ENCODE measurements around the gene PRDM15. TPM values are rescaled to one million over a fixed set of nuclear protein-coding genes. Genes with fewer than 3 reads are reported as not detected.

Gene PRDM15
- total and polyA plus RNA-seq, 2 donors (not counting 3 experiments of a cell fraction or from before 2014, with no cell fraction given), result 11.8 to 12.9 TPM

DNA sequence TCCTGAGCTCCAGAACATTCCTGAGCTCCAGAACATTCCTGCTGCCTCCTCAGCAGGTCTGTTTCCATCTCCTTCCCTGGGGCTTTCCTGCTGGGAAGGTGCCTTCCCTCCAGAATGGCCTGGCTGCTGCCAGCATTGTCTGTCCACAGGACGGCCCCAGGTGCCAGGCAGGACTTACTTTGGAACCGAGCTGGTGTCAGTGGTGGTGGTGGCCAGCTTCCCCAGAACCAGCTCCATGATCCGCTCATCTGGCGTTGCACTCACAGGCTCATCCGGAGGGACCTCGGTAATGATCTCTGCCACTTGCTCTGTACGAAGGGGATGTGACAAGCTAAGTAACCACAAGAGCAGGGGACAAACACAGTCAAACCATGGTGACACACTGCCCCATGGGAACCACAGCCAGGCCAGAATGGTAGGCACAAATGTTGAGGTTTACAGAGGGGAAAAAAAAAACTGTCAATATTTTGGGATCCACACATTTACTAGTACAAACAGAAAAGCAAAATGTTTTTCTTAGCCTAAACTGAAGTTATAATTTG, 41.3 kb downstream of the PRDM15 start:
- no TSS peak for BruUV-seq (replicated peaks)
- H3K4me1 ChIP-seq (ENCODE audit: control insufficient read depth, extremely low read depth, insufficient read depth, low read length), result no peaks in the 10 kb centered on the region
- TF ChIP-seq POLR2A (IDR thresholded peaks at IDR 0.05; ENCODE audit: low read depth, low read length) (no peak), JUN (IDR thresholded peaks at IDR 0.05; ENCODE audit: borderline replicate concordance, insufficient read depth, insufficient read length, low read depth) (no peak), GATA2 (IDR thresholded peaks at IDR 0.05; ENCODE audit: insufficient read depth, insufficient read length, low read depth, low read length) (no peak), POLR2AphosphoS5 (IDR thresholded peaks at IDR 0.05; ENCODE audit: insufficient read depth, low read depth, low read length) (no peak), MYC (IDR thresholded peaks at IDR 0.05; ENCODE audit: low read depth, low read length) (no peak), EZH2 (IDR thresholded peaks at IDR 0.05; ENCODE audit: borderline replicate concordance, low read depth, low read length, severe bottlenecking) (no peak), FOS (IDR thresholded peaks at IDR 0.05; ENCODE audit: borderline replicate concordance, insufficient read depth, low read length) (no peak)
- TF ChIP-seq, protein P1, sequence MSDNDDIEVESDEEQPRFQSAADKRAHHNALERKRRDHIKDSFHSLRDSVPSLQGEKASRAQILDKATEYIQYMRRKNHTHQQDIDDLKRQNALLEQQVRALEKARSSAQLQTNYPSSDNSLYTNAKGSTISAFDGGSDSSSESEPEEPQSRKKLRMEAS (IDR thresholded peaks at IDR 0.05; ENCODE audit: insufficient read depth, insufficient read length), result no peak
- TF ChIP-seq, protein P2, sequence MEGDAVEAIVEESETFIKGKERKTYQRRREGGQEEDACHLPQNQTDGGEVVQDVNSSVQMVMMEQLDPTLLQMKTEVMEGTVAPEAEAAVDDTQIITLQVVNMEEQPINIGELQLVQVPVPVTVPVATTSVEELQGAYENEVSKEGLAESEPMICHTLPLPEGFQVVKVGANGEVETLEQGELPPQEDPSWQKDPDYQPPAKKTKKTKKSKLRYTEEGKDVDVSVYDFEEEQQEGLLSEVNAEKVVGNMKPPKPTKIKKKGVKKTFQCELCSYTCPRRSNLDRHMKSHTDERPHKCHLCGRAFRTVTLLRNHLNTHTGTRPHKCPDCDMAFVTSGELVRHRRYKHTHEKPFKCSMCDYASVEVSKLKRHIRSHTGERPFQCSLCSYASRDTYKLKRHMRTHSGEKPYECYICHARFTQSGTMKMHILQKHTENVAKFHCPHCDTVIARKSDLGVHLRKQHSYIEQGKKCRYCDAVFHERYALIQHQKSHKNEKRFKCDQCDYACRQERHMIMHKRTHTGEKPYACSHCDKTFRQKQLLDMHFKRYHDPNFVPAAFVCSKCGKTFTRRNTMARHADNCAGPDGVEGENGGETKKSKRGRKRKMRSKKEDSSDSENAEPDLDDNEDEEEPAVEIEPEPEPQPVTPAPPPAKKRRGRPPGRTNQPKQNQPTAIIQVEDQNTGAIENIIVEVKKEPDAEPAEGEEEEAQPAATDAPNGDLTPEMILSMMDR (IDR thresholded peaks at IDR 0.05; ENCODE audit: extremely low read depth in 1 of 2, insufficient read depth in 1 of 2, low read depth in 1 of 2, low read length in 2 of 2), result no peak
- no peaks in the 10 kb centered on the region for H3K79me2 ChIP-seq (ENCODE audit: control insufficient read depth, insufficient read depth, low read length)
- no peak overlapping the region for H3K4me3 ChIP-seq (replicated peaks in 1 of 3; ENCODE audit: insufficient read depth in 1 of 3, low read depth in 1 of 3, low read length in 3 of 3)
- CTCF ChIA-PET, result no interaction called here
- no peak overlapping the region for H3K27ac ChIP-seq (ENCODE audit: insufficient read depth, low read depth, low read length)
- no peak overlapping the region for H3K9ac ChIP-seq (replicated peaks; ENCODE audit: extremely low read depth, insufficient read depth, low read length)
- dilution Hi-C loops (cut with MboI; ENCODE audit: extremely low pct_ligation_motif_present, low sequenced_read_pairs), result no loop called here
- no peaks in the 10 kb centered on the region for H4K20me1 ChIP-seq (replicated peaks; ENCODE audit: control insufficient read depth, extremely low read depth, insufficient read depth, low read length)
- no peaks in the 10 kb centered on the region for H3K9me3 ChIP-seq (replicated peaks; ENCODE audit: control insufficient read depth, insufficient read depth, low read length)
- no peaks in the 10 kb centered on the region for H3K9me1 ChIP-seq (replicated peaks; ENCODE audit: control insufficient read depth, extremely low read depth, insufficient read depth, low read length)
- no peak overlapping the region for H2AFZ ChIP-seq (ENCODE audit: low read depth, low read length)
- intact Hi-C loops (cut with micrococcal nuclease), result no loop called here
- FAIRE-seq (no peak), DNase-seq (ENCODE audit: low read depth, low spot score) (no peak)
- H3K4me2 ChIP-seq (ENCODE audit: insufficient read depth, low read length), result no peak overlapping the region
- POLR2A ChIA-PET, result no interaction called here
- H3K27me3 ChIP-seq (ENCODE audit: control insufficient read depth in 2 of 2, insufficient read depth in 2 of 2, low read length in 2 of 2), result no peaks in the 10 kb centered on the region
- H3K36me3 ChIP-seq (ENCODE audit: control insufficient read depth in 2 of 2, extremely low read depth in 1 of 2, insufficient read depth in 2 of 2, low read length in 2 of 2), result peaks cover 3 to 11% of the 10 kb centered on the region in 2 experiments
